Mesenteric fat pad (tissue), 1 donor: ENCODE data around the gene FCRL3. TPM values are rescaled to one million over a fixed set of nuclear protein-coding genes. Genes with fewer than 3 reads are reported as not detected.
"Not testable (repeated sequence)": the region's sequence is repeated elsewhere in the genome, so short reads cannot be mapped to it uniquely, and the experiment has no call there.

Source experiments
- DNase-seq: peaks from one replicate; pipeline ENCODE4 v3.0.0-alpha.2; 2020; ENCODE audit warnings: low spot score
- long read RNA-seq: library from polyadenylated mRNA; unstranded; transcript quantifications from one replicate; pipeline ENCODE4 v2.0.0, GENCODE V29; 2020
- total RNA-seq: library from RNA; stranded (reverse); fragmentation: NEBNext Ultra II Directional; extraction: Animal tissue kit (Norgen Biotek cat#: 25700); gene quantifications from one replicate; pipeline ENCODE4 v1.2.1, GENCODE V29; 2021
- donor health status: DM: yes; HTN: yes; CAD: no.

FCRL3 gene, protein sequence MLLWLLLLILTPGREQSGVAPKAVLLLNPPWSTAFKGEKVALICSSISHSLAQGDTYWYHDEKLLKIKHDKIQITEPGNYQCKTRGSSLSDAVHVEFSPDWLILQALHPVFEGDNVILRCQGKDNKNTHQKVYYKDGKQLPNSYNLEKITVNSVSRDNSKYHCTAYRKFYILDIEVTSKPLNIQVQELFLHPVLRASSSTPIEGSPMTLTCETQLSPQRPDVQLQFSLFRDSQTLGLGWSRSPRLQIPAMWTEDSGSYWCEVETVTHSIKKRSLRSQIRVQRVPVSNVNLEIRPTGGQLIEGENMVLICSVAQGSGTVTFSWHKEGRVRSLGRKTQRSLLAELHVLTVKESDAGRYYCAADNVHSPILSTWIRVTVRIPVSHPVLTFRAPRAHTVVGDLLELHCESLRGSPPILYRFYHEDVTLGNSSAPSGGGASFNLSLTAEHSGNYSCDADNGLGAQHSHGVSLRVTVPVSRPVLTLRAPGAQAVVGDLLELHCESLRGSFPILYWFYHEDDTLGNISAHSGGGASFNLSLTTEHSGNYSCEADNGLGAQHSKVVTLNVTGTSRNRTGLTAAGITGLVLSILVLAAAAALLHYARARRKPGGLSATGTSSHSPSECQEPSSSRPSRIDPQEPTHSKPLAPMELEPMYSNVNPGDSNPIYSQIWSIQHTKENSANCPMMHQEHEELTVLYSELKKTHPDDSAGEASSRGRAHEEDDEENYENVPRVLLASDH
- 0.19 TPM for total RNA-seq
- long read RNA-seq, result 0 reads

DNA sequence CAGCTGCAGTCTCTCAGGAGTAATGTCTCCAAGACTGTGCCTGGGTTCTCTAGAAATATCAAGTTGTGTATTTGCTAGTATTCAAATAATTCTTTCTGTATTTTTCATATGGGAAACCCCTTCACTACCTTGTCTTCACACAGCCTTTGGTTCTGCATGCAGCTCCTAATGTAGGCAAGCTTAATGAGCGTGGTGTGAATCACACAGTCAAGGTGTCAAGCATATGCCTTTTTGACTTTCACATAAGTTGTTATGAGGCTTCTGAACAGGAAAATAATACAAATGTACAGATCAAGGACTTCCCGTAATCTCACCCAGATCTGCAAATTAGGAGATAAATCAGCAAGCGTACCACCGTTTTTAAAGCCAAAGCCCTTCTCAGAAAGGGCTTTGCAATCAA lies at the start of gene FCRL3:
FCRL3 (minus strand) TSS at position 38 of the 400 bp plus-strand sequence. CDS start 280 bp downstream, outside the sequence.
- no peak for DNase-seq

DNA sequence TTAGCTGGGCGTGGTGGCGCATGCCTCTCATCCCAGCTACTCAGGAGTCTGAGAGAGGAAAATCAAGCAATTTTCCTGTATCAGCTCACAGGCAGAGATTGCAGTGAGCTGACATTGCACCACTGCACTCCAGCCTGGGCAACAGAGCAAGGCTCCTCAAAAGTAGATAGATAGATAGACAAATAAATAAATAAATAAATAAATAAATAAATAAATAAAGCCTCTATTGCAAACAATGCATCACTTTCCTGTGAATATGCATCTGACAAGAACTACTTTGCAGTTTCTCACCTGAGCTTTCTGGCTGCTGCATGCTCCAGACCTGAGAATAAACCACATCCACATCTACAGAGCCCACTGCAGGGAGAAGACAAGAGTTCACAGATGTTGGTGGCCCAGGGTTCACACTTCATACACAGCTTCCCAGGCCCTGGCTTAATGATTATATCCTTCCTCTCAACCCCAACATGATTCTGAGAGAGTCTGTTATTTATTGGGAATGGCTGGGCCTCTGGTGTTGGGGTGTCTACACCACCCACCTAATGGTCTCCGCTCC lies 47.8 kb upstream of the FCRL3 start:
- no peak for DNase-seq

DNA sequence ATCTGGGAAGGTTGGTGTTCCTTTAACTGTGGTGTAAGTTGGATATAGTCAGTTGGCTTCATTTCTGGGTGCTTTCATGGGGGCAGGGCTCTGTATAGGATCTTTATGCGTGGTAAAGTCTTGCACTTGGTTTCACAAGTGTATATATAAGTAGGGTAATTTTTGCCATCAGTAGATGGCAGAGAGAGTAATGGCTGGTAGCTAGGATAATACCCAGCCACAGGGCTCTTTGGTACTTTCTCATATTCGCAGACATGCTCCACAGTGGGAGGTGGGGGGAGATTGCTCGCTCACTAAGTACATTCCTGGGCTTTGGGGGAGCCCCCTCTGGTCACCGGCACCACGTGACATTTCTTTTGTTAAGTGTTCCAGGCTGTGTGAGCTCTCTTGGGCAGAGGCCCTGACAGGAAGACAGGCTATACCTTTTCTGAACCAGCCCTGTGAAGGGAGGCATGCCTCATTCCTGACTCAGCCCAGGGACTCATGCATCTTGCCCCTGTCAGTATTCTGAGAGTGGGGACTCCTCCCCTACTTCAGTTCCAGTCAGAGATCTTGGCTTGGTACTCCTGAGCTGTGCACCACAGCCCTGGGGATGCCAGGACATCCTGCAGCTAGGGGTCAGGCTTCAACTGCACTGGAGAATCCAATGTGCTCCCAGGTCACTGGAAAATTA lies 38.8 kb upstream of the FCRL3 start:
- no peak for DNase-seq

DNA sequence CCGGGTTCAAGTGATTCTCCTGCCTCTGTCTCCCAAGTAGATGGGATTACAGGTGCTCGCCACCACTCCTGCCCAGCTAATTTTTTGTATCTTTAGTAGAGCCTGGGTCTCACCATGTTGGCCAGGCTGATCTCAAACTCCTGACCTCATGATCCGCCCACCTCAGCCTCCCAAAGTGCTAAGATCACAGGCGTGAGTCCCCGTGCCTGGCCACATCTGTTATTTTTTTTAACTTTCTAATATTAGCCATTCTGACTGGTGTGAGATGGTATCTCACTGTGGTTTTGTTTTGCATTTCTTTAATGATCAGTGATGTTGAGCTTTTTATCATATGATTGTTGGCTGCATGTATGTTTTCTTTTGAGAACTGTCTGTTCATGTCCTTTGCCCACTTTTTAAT lies 35.4 kb upstream of the FCRL3 start:
- DNase-seq, result not testable (repeated sequence)

DNA sequence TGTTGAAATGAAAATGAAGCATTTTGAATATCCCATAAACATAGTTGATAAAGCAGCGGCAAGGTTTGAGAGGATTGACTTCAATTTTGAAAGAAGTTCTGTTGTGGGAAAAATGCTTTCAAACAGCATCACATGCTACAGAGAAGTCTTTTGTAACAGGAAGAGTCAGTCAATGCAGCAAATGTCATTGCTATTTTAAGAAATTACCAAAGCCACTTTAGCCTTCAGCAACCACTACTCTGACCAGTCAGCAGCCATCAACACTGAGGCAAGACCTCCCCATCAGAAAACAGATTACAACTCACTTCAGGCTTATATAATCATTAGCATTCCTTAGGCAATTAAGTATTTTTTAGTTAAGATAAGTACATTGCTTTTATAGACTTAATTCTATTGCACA lies 33.8 kb upstream of the FCRL3 start:
- no peak for DNase-seq

DNA sequence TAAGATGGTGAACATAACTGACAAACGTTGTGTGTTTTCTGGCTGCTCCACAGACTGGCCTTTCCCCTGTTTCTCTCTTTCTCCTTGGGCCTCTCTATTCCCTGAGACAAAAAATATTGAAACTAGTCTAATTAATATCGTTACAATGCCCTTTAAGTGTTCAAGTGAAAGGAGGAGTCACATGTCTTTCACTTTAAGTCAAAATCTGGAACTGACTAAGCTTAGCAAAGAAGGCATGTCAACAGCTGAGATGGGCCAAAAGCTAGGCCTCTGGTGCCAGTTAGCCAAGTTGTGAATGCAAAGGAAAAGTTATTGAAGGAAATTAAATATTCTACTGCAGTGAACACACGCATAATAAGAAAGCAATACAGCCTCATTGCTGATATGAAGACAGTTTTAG lies 32.2 kb upstream of the FCRL3 start:
- no peak for DNase-seq

DNA sequence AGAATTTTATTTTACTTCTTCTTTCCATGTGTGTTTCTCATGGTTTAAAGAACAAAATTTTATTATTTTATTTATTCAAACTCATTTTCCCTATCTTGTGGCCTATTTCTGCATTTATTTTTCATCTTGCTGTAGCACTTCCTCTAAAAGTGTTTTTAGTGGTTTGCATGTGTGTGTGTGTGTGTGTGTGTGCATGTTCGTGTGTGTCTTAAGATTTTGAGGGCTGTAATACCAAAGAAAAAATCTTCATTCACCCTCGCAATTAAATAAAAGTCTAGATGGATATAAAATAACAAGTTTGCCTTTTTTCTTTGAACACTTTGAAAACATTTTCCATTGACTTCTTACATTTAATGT lies 24.6 kb upstream of the FCRL3 start:
- DNase-seq, result no peak

DNA sequence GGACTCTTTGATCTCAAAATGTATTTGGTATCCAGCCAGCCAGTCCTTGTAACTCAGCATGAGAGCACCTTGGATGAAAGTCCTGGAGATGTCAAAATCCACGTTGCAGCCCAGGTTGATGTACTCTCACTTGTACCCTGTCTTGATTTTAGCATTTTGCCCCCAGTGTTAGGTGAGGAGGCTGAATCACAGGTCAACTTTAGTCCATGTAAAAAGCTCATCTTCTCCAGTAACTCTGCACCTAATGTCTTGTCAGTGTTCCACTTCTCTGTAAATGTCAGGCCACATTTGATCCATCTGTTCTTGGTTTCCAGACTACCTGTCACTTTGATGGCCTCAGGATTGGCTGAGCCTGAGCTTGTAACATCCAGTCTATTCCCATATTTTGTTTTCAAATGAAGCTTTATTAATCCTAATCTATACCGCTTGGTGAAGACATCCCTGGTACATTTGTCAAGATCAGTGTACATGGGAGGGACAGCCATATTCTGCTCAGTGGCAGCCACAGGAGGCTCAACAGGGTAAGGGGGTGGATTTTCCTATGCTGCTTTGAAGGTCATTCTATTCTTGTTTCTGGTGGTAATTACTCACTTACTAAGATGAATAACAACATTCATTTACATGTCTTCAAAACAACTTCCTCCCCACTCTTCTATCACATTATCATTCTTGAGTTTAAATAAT lies 24.1 kb upstream of the FCRL3 start:
- DNase-seq, result no peak

DNA sequence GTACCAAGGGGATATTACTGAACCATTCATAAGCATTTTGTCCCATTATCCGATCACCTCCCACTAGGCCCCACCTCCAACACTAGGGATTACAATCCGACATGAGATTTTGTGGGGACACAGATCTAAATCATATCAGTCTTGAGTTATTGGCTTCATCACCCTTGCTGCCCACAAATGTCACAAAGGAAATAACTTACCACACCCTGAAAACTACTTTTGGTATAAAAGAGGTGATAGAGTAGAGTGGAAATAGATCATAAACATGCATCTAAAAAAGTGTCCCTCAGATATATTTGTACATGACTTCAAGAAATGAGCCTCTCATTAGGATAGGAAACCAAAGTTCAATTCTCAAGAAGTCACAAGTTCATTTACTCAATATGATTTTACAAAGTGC lies 22.6 kb upstream of the FCRL3 start:
- DNase-seq, result no peak

DNA sequence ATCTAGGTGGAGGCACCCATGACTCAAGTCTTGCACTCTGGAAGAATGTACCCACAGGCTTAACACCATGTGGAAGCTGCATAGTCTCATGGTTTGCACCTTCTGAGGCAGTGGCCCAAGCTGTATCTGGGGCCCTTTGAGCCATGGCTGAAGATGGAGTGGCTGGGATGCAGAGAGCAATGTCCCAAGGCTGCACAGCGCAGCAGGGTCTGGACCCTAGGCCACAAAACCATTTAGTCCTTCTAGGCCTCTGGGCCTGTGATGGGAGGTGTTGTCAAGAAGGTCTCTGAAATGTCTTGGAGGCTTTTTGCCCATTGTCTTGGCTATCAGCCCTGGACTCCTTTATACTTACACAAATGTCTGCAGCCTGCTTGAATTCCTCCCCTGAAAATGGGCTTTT lies 21.4 kb upstream of the FCRL3 start:
- no peak for DNase-seq

DNA sequence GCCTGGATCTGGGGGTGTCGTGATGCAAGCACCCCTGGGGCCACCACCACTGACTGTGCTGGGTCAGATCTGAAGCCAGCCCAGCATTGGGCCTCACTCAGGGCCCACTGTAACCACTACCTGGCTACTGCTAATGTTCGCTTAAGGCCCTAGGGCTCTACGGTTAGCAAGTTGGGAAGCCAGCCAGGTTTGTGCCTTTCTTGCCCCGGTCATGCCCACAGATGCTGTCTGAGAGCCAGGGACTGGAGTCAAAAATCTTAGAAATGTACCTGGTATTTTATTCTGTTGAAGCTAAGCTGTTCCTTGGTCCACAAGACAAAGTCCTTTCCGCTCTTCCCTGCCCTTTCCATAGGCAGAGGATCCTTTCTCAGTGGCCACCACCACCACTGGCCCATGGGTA lies 15.2 kb upstream of the FCRL3 start:
- no peak for DNase-seq

DNA sequence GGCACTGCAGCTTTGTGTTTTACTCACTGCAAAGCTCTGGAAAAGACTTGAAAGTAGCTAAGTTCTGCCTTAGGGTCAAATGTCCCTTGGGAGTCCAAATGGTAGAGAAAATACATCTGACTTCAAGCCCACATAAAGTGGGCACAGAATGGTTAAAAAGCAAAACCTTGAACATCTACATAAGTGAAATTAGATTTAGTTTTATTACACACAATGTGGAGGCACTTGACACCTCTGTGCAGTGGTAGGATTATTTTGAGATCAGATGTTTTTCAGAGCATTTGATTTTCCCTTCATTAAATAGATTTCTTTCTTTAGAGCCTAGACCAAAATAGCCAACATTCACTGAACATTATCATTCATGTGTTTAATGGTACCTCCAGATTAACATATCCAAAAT lies 11.2 kb upstream of the FCRL3 start:
- no peak for DNase-seq

DNA sequence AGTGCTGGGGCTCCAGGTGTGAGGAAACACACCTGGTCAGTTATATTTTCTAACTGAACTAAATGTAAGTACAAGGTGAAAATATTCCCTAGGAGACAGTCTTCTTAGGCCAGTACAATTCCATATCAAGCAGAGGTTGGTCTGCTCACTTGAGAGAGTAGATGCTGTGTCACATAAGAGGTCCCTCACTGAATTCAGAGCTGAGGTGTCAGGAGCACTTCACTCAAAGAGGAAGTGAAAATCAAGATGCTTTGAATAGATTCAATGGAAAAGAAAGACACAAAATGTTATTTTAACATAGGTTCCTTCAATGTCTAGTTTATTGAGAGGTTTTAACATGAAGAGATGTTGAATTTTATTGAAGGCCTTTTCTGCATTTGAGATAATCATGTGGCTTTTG lies 4.3 kb upstream of the FCRL3 start:
- DNase-seq, result no peak

DNA sequence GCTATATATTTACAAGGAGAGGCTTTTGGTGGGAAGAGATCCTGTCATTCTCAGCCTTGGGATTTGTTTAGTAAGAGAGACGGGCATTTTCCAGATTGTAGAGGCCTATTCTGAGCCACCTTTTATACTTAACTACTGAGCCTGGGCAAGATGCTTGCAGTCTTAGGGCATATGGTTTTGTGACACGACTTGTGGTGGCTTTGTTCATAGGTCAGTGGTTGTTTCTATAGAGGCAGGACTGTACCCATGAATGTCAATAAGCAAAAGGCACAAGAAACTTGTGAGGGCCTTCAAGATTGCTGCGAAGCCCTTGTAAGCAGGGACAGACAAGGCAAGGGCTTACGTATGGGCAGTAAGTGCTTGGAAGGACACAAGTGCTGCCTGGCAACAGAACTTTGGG lies 3.4 kb upstream of the FCRL3 start:
- no peak for DNase-seq

DNA sequence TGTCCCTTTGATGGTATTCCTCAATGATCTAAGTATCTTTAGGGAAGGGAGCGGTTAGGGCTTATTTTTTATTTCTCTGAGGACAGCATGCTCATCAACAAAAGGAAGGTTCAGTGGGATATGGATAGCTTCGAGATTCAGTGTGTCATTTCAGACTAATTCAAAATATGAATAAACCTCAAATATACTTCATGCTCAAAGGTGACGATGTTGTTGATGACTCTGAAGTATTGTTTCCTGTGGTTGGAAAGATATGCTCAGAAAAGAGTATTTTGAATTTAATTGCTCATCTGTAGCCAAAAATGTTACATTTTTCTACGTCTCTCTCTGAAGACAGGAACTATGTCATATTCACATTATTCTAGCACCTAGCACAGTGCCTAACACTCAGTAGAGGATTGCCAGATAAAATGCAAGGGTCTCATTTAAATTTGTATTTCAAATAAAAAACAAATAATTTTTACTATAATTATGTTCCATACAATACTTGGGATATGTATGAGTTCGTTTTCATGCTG lies 1.8 kb upstream of the FCRL3 start:
- DNase-seq, result no peak

DNA sequence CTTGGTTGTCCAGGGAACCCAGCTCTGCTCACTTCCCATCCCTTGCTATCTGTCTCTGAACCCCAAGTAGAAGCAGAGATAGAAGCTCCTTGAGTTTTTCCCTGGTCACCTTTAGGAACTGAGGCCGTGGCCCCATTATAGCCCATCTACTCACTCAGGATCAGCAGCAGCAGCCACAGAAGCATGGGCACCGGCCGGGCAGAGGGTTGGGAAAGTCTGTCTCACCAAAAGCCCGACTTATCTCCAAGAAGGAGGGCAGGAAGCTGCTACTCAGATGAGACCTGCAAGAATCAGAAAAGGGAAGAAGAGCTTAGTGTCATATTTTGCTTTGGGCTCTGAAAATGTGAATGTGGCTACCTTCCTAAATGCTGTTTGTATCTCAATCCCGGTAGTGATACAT lies 264 bp downstream of the FCRL3 start:
- DNase-seq, result no peak

DNA sequence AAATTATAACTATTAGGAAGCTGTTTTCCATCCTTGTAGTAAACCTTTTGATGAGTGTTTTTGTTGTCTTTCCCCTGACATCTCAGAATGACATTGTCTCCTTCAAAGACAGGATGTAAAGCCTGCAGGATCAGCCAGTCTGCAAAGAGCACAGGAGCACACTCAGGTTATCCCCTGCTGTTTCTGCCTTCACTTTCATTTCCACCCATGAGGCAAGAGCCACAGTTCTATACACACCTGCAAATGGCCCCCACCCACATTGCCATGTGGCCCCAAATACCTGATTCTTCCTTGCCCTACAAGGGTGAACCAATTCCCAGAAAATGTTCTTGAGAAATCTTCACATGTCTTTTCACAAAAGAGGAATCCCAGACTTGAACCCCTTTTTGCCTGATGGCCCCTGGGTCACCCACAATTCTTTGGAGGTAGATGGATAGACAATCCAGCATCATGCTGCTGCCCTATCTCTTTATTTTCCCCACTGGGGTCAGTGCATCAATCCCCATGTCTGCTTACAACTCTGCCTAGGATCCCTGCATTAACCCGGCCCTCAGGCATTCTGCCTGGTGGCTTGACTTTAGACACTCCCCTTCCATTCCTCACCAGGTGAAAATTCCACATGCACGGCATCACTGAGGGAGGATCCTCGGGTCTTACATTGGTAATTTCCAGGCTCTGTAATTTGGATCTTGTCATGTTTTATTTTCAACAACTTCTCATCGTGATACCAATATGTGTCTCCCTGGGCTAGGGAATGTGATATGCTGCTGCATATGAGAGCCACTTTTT lies 2.6 kb downstream of the FCRL3 start:
- DNase-seq, result no peak

DNA sequence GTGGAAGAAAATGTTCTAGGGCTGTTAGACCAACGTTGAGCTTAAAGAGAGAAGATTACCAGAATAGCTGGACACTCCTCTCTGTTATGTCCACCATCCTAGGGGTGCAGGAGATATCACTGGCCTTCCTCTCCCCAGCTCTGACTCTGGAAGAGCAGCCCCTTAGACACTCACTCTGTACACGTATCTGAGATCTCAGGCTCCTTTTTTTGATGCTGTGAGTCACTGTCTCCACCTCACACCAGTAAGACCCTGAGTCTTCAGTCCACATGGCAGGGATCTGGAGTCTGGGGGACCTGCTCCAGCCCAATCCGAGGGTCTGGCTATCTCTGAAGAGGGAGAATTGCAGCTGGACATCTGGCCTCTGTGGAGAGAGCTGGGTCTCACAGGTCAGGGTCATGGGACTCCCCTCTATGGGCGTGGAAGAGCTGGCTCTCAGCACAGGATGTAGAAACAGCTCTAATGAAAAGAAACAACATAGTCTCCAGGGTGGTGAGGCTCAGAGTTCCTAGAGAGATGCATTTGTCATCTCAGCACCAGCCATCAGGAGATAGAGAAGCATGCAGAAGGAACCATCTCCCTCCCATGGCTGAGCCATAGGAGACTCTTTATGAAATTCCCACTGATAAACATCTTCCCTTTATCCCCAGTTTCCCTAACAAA lies 3.5 kb downstream of the FCRL3 start:
- no peak for DNase-seq

DNA sequence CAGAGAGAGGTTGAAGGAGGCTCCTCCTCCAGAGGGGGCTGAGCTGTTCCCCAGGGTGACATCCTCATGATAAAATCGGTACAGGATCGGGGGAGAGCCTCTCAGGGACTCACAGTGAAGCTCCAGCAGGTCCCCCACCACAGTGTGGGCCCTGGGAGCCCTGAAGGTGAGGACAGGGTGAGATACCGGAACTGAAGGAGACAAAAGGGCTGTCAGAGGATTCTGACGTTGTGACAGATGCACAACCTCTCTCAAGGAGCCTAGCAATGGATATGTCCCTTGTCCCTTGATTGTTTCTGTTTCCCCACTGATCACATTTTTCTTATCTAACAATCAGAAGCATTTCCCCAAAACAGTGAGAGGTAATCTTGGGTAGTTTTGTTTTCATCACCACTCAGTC lies 5.2 kb downstream of the FCRL3 start:
- no peak for DNase-seq
